Urinary bladder (tissue), 4 donors: ENCODE results near the gene SLCO4C1. TPM values are rescaled to one million over a fixed set of nuclear protein-coding genes. Genes with fewer than 3 reads are reported as not detected.
A peak's percentile ranks its signal among the peaks of the same experiment; 100 is the strongest.
"Not testable (repeated sequence)": the region's sequence is repeated elsewhere in the genome, so short reads cannot be mapped to it uniquely, and the experiment has no call there.

Experiments
- DNase-seq: peaks from one replicate; pipeline ENCODE4 v3.0.0-alpha.2; 2015; ENCODE audit errors: extremely low spot score
- H3K27ac ChIP-seq: one replicate; pipeline ENCODE4 v1.5.1; 2013; ENCODE audit warnings: low read depth, mild to moderate bottlenecking, moderate library complexity
- H3K36me3 ChIP-seq: one replicate; pipeline ENCODE4 v1.6.1; 2013; ENCODE audit warnings: mild to moderate bottlenecking, moderate library complexity; ENCODE audit not compliant: insufficient read depth
- H3K4me1 ChIP-seq: one replicate; pipeline ENCODE4 v1.6.1; 2013; ENCODE audit warnings: mild to moderate bottlenecking, moderate library complexity; ENCODE audit not compliant: insufficient read depth
- H3K4me3 ChIP-seq: one replicate; pipeline ENCODE4 v1.5.1; 2013; ENCODE audit warnings: low read depth, low read length
- WGBS: extraction: QIAGEN DNeasy Blood & Tissue Kit; methylation state at CpG from one replicate; pipeline ENCODE4 v1.1.7; 2013; 5-methylcytosine and 5-hydroxymethylcytosine counted together
- polyA plus RNA-seq: library from polyadenylated mRNA; stranded (reverse); fragments of 200-250 nt; gene quantifications from one replicate; pipeline ENCODE4 v1.2.3, GENCODE V29; 2013
- total RNA-seq: library from RNA; depleted of rRNA; stranded (reverse); fragments of >200 nt; gene quantifications from one replicate; pipeline ENCODE4 v1.2.3, GENCODE V29; 2014
- donor health status: healthy with polysubstance abuse.
- donor health status: healthy.

The SLCO4C1 gene
- total RNA-seq (1.4 TPM), polyA plus RNA-seq (0.04 TPM)

GRCh38 chr5:102296178-102296817 lies at the start of gene SLCO4C1:
Gene SLCO4C1 (minus strand): TSS chr5:102296284. CDS start chr5:102296262, 22 bp downstream.
- Histone ChIP-seq H3K4me3 (peak within 1 kb of the TSS; percentile 49), H3K36me3 (no peaks in the 10 kb centered on the region), H3K27ac (no peak within 1 kb of the TSS), H3K4me1 (peaks cover 5% of the 10 kb centered on the region)
- DNase-seq = peak; percentile 49
- WGBS = under 1% methylated on average over 42 of the region's 42 CpGs

- H3K4me3 ChIP-seq = no peak overlapping the region
- H3K27ac ChIP-seq = no peak overlapping the region
- peak; percentile 2 for DNase-seq
- 29% methylated on average over 2 of the region's 2 CpGs for WGBS
- no peaks in the 10 kb centered on the region for H3K4me1 ChIP-seq
- H3K36me3 ChIP-seq = no peaks in the 10 kb centered on the region
Observed at GRCh38 chr5:102341681-102342288, 45.7 kb upstream of the SLCO4C1 start.

GRCh38 chr5:102324714-102325113 lies 28.6 kb upstream of the SLCO4C1 start:
- Histone ChIP-seq H3K4me3 (no peak overlapping the region), H3K36me3 (no peaks in the 10 kb centered on the region), H3K4me1 (no peaks in the 10 kb centered on the region), H3K27ac (no peak overlapping the region)
- no peak for DNase-seq
- WGBS = 34% methylated on average over 2 of the region's 2 CpGs

GRCh38 chr5:102318801-102319200 lies 22.7 kb upstream of the SLCO4C1 start:
- not testable (repeated sequence) for H3K36me3 ChIP-seq, H3K27ac ChIP-seq, H3K4me3 ChIP-seq, DNase-seq, H3K4me1 ChIP-seq
- 88% methylated on average over 4 of the region's 4 CpGs for WGBS

- 84% methylated on average over 1 of the region's 1 CpG for WGBS
Observed at GRCh38 chr5:102314328-102314727, 18.2 kb upstream of the SLCO4C1 start.

GRCh38 chr5:102313912-102314311 lies 17.8 kb upstream of the SLCO4C1 start:
- Histone ChIP-seq H3K27ac (no peak overlapping the region), H3K4me3 (no peak overlapping the region), H3K36me3 (no peaks in the 10 kb centered on the region), H3K4me1 (no peaks in the 10 kb centered on the region)
- WGBS = 77% methylated on average over 2 of the region's 2 CpGs
- DNase-seq = no peak

More at GRCh38 chr5:102314328-102314727, 18.2 kb upstream of the SLCO4C1 start:
- Histone ChIP-seq H3K4me1 (no peaks in the 10 kb centered on the region), H3K4me3 (no peak overlapping the region), H3K27ac (no peak overlapping the region), H3K36me3 (no peaks in the 10 kb centered on the region)
- no peak for DNase-seq

GRCh38 chr5:102312586-102313370 lies 16.7 kb upstream of the SLCO4C1 start:
- H3K4me3 ChIP-seq = no peak overlapping the region
- H3K4me1 ChIP-seq = no peaks in the 10 kb centered on the region
- 90% methylated on average over 5 of the region's 5 CpGs for WGBS
- H3K36me3 ChIP-seq = no peaks in the 10 kb centered on the region
- no peak overlapping the region for H3K27ac ChIP-seq
- no peak for DNase-seq

- 81% methylated on average over 3 of the region's 3 CpGs for WGBS
- H3K36me3 ChIP-seq = no peaks in the 10 kb centered on the region
- no peak overlapping the region for H3K27ac ChIP-seq
- no peak for DNase-seq
- H3K4me1 ChIP-seq = no peaks in the 10 kb centered on the region
- H3K4me3 ChIP-seq = no peak overlapping the region
Observed at GRCh38 chr5:102309586-102309985, 13.5 kb upstream of the SLCO4C1 start.

- H3K4me1 ChIP-seq = no peaks in the 10 kb centered on the region
- no peak overlapping the region for H3K27ac ChIP-seq
- H3K36me3 ChIP-seq = no peaks in the 10 kb centered on the region
- H3K4me3 ChIP-seq = no peak overlapping the region
- DNase-seq = no peak
Observed at GRCh38 chr5:102307232-102307631, 11.1 kb upstream of the SLCO4C1 start.

- Histone ChIP-seq H3K27ac (no peak overlapping the region), H3K4me1 (no peaks in the 10 kb centered on the region), H3K36me3 (no peaks in the 10 kb centered on the region), H3K4me3 (no peak overlapping the region)
- WGBS = 20% methylated on average over 2 of the region's 2 CpGs
- DNase-seq = no peak
Observed at GRCh38 chr5:102306121-102306520, 10.0 kb upstream of the SLCO4C1 start.

- 3% methylated on average over 26 of the region's 26 CpGs for WGBS
- Histone ChIP-seq H3K4me3 (peak overlapping the region; percentile 49), H3K27ac (no peak overlapping the region), H3K36me3 (no peaks in the 10 kb centered on the region), H3K4me1 (peaks cover 5% of the 10 kb centered on the region)
- no peak for DNase-seq
Observed at GRCh38 chr5:102295534-102296177, 428 bp downstream of the SLCO4C1 start.

- H3K27ac ChIP-seq = no peak overlapping the region
- H3K4me3 ChIP-seq = no peak overlapping the region
- 53% methylated on average over 4 of the region's 4 CpGs for WGBS
- peaks cover 5% of the 10 kb centered on the region for H3K4me1 ChIP-seq
- DNase-seq = no peak
- H3K36me3 ChIP-seq = no peaks in the 10 kb centered on the region
Observed at GRCh38 chr5:102294886-102295395, 1.1 kb downstream of the SLCO4C1 start.

- WGBS = 95% methylated on average over 3 of the region's 3 CpGs
- Histone ChIP-seq H3K4me3 (no peak overlapping the region), H3K36me3 (no peaks in the 10 kb centered on the region)
Observed at GRCh38 chr5:102290004-102290403, 6.1 kb downstream of the SLCO4C1 start.

More at GRCh38 chr5:102290004-102290403, 6.1 kb downstream of the SLCO4C1 start:
- no peak for DNase-seq
- no peaks in the 10 kb centered on the region for H3K4me1 ChIP-seq
- H3K27ac ChIP-seq = no peak overlapping the region
